Stimulated activated naive CD8-positive, alpha-beta T cell treated with anti-CD3 and anti-CD28 coated beads, Interleukin-15, Interleukin-2, amounts not matched to agents 100 U/mL and 50 U/mL, for 24 hours (primary cell): ENCODE results near the gene SMCO2.

Source experiments
- ATAC-seq: fragments of 150-1000 bp; cut with Tn5 transposase; one replicate; pipeline ENCODE4 v1.10.0; 2021
- DNase-seq: peaks from one replicate; pipeline ENCODE4 v3.0.0; 2021

SMCO2 gene

GRCh38 chr12:27499377-27499776 lies 52.8 kb downstream of the SMCO2 start:
- ATAC-seq (no peak), DNase-seq (no peak)

DNA sequence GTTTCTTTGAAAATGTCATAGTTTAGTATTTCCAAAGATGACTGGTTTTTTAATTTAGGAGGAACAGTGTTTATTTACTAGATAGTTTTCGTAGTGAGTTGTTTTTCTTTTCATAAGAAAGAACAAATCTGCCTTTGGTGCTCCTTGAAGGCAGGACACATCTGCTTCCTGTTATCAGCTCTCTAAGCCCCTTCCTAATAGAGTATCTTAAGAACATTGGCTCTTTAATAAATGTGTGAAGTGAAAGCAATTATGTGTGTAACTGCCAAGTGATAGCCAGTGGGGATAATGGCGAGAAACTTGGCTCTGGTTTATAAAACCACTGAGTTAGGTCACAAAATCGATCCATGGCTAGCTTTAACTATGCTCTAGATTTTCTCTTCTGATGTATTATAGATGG lies 54.0 kb downstream of the SMCO2 start:
- no peak for ATAC-seq
- no peak for DNase-seq

DNA sequence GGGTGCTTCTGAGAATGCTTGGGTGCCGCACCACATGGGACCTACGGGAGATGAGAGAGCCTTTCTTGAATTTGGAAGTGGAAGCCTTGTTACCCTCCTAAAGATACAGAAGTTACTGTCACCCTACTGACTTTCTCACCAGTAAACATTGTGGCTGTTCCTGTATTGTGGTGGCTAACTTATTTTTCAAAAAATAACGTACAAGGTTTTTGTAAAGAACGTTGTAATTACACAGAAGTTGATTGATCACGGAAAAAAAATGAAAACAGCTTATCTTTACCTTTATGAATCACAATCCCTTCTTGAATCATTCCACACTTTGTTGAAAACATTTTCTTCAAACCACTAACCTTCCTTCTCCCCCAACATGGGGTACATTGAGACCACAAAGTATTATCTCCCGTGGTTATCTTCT lies 55.5 kb downstream of the SMCO2 start:
- DNase-seq: no peak

GRCh38 chr12:27504507-27504906 lies 58.0 kb downstream of the SMCO2 start:
- no peak for ATAC-seq
- DNase-seq: no peak

More for the DNA sequence above, 55.5 kb downstream of the SMCO2 start:
- ATAC-seq: peak; percentile 38

- ATAC-seq: no peak
- DNase-seq: no peak
Observed at GRCh38 chr12:27505109-27505508, 58.6 kb downstream of the SMCO2 start.

GRCh38 chr12:27505761-27506160 lies 59.2 kb downstream of the SMCO2 start:
- ATAC-seq (no peak), DNase-seq (no peak)

GRCh38 chr12:27506645-27507189 lies 60.2 kb downstream of the SMCO2 start:
- DNase-seq (no peak), ATAC-seq (no peak)

DNA sequence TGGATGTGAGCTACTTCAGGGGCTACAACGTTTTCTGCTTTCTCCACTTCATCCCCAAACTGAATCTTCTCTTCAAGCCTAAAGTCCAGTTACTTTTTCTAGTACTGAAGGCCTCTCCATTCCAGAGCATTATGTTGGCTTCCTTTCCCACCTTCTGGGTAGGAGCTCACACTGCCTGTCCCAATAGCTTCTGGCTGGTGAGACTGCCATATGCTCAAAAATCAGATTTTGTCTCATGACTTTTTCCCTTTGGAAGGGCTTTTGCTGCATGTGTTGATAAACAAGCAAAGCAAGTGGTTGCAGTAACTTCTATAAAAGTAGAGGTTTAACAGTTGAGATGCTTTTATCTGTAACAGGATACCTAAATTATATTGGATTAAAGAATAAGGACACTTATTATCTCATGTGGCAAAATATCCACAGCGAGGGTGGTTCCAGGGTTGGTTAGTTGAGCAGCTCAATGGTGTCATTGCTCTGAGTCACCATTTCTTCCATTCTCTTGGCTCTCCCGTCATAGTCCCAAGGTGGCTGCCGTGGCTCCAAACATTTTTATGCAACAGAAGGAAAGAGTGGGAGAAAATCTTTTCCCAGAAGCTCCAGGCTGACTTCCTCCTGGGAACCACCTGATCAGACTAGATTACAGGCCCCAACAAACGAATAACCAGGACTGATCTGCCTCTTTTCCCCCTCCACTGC lies 62.3 kb downstream of the SMCO2 start:
- no peak for DNase-seq
- no peak for ATAC-seq

DNA sequence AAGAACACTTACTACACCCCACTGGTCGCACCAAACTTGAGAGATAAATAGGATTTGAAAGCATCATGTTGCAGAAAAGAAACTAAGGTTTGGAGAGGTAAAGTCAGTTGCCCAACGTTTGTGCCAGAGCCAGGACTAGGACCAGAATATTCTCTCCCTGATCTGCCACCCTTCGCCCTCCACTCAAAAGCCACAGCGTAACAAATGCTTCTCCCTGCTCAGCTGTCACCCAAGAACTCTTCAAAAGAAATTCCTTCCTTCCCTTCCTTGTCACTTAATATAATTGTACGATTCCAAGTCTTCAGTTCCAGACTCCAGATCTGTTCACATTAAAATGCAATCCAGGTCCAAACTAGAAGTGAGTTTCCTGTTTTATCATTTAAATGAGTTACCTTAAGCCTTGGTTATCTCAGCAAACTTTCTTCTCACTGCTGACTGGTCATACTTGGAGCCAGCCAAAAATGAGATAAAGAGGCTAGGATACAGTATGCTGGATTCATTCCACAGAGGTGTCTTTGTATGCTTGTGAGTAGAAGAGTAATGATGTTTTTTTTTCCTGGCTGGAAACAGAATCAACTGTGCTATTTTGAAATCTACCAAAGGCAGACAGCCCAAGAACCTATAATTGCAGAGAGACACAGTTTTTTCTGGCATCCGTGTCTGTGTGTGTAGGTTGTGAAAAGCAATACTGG lies 64.6 kb downstream of the SMCO2 start:
- ATAC-seq (no peak), DNase-seq (no peak)

DNA sequence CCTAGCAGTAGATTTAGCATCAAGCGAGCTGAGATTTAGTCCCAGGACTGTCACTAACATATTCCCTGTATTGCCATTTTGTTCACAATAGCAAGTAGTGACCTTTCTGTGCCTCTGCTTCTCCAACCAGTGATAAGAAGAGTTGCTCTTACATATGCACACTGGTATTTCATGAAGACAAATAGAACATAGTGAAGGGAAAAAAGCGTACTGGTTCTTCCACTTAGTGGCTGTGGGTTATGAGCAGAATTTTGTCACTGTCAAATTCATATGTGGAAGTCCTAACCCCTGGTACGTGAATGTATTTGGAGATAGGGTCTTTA lies 65.1 kb downstream of the SMCO2 start:
- ATAC-seq (no peak), DNase-seq (no peak)

GRCh38 chr12:27513155-27513824 lies 66.8 kb downstream of the SMCO2 start:
- ATAC-seq (no peak), DNase-seq (no peak)

DNA sequence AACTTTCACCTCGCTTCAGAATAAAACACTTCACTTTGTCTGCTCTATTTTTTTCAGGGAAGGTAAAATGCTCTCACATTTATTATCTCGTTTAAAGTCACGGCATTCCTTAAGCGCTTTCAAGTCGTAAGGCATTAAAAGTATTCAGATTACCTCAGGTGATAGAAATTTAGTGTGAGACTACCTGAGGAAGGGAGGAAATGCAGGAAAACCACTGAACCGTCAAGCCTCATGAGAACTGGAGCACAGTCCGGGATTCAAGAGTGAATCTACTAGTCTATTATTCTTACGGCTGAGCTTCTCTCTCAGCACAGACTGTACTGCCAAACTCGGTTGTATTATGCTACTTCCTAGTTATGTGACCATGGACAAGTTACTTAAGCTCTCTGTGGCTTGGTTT lies 69.1 kb downstream of the SMCO2 start:
- DNase-seq (no peak), ATAC-seq (no peak)

DNA sequence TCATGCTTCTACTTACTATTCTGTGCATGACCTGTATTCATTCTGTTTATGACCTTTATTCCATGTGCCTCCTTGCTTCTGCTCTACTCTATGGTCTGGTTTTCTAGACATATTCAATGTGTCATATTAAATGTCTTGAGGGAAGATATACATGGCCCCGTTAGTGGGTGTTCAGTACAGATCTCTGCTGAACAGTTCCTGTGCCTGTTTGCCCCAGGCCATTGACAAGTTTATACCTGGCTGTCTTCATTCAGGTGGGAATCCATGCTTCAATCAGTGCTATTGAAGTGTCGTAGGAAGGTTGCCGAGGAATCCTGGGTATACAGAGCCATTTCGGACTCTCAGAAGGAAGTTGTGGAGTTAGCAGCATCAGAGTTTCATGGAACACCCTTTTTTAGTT lies 70.1 kb downstream of the SMCO2 start:
- DNase-seq (no peak), ATAC-seq (no peak)

GRCh38 chr12:27517546-27517945 lies 71.0 kb downstream of the SMCO2 start:
- DNase-seq: no peak
- no peak for ATAC-seq

- ATAC-seq: no peak
Observed at GRCh38 chr12:27517961-27518665, 71.6 kb downstream of the SMCO2 start.

DNA sequence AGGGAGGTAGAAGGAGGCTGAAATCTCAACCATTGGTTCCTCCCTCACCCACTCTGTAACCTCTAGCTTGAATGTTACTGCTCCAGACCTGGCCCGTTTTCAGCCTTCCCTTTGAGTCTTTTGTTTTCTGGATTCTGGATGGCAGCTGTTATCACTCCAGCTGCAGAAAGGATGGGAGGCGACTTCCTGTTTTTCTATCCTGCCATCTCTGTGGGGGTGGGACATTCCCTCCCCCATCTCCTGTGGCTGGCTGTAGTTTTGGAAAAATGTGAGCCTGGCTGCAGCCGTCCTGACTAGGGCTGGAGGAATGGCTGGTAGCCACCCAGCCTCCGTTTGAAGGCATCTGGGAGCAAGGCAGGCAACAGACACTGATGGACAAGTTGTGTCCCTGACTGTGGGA lies 74.5 kb downstream of the SMCO2 start:
- no peak for DNase-seq
- ATAC-seq: no peak

More at GRCh38 chr12:27517961-27518665, 71.6 kb downstream of the SMCO2 start:
- DNase-seq: no peak

- DNase-seq (no peak), ATAC-seq (no peak)
Observed at GRCh38 chr12:27521981-27522380, 75.4 kb downstream of the SMCO2 start.

DNA sequence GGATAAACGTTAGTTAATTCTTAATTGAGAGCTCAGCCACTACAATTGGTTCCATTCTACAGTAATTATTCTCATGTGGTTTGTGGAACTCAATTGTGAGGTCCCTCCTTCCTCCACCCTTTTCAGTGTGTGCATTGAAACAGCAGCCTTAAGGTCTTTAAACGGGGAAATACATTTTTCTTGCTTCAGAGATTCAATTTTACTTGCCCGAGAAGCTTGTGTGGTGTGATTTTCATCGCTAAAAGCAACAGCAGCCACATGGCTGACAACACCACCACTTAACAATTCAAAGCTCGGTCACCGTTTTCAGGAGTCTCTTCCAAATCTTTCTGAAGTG lies 76.7 kb downstream of the SMCO2 start:
- no peak for ATAC-seq

DNA sequence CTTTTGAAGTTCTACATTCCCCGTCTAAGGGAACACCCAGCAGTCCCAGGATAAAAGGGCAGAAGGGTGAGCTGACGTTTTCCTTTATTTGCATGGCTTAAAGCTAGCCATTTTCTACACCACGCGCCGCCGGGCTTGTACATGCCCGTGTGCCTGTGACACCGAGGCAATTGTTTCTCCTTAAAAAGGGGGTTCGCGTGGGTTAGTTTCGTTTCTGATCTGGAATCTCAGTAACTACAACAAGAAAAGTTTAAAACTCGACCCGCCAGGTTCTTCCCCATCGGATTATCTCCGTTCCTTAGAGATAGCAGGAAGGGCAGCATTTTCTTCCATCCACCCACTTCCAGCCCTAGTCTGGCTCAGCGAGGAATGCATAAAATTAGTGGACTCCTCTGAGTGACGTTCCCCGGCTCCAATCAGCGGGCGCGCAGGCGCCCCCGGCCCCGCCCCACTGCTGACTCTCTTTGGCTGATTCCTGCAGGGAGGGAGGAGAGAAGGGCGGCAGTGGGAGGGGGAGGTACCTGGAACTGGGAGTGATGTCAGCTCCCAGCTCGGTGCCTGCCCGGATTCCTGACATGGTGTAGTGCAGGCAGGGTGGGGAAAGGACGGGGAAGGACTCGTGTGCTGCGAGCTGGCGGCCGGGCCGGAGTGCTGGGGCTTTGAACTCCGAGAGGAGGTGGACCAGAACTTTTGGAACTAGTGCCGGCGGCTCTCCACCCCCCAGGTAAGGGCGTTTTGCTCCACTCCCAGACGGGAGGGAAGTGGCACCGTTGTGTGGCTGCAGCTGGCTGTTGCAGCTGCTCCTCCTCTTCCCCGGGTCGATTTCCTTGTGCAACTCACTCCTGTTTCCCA lies 77.3 kb downstream of the SMCO2 start, which contains the start of gene PPFIBP1:
Gene PPFIBP1 (plus strand): TSS at position 565 of the 852 bp plus-strand sequence. CDS start 109,191 bp downstream, outside the sequence.
- DNase-seq: peak; percentile 99
- peak; percentile 99 for ATAC-seq

More for the DNA sequence above, 76.7 kb downstream of the SMCO2 start:
- DNase-seq: no peak

GRCh38 chr12:27524494-27524835 lies 77.9 kb downstream of the SMCO2 start:
- ATAC-seq (no peak), DNase-seq (no peak)
